MCF 10A (cell line): ENCODE data around the gene SAMD14. TPM values are rescaled to one million over a fixed set of nuclear protein-coding genes. Genes with fewer than 3 reads are reported as not detected.

Experiments
- BruUV-seq: library from RNA; stranded (reverse); fragments of 400-500 nt; replicated peaks from 2 replicates; lab custom pipeline; 2021; lab: Mats Ljungman, UMichigan
- CTCF ChIA-PET: fragments of 300-600 bp; sonication (Branson Sonifier 250); formaldehyde crosslinking; extraction: SDS; loops from one replicate; lab custom pipeline; 2021; ENCODE audit warnings: antibody characterized with exemption, inconsistent platforms; lab: Yijun Ruan, JAX
- POLR2A ChIA-PET: fragments of 300-600, 350-650 bp; sonication (Branson Sonifier 250); formaldehyde crosslinking; extraction: SDS; loops from one replicate; lab custom pipeline; 2020; ENCODE audit warnings: antibody characterized with exemption, inconsistent platforms; lab: Yijun Ruan, JAX
- DNase-seq: peaks from one replicate; pipeline ENCODE4 v3.0.0-alpha.2; 2018; ENCODE audit not compliant: unreplicated experiment
- H3K27ac Mint-ChIP-seq: one replicate; pipeline ENCODE4 v1.8.0; 2022; ENCODE audit warnings: mild to moderate bottlenecking, low read depth, mixed read lengths; ENCODE audit not compliant: unreplicated experiment
- H3K27me3 Mint-ChIP-seq: one replicate; pipeline ENCODE4 v1.8.0; 2022; ENCODE audit warnings: mixed read lengths; ENCODE audit not compliant: insufficient read depth, unreplicated experiment
- H3K36me3 Mint-ChIP-seq: one replicate; pipeline ENCODE4 v1.8.0; 2022; ENCODE audit warnings: mild to moderate bottlenecking, moderate library complexity, mixed read lengths; ENCODE audit not compliant: insufficient read depth, unreplicated experiment
- H3K4me1 Mint-ChIP-seq: one replicate; pipeline ENCODE4 v1.8.0; 2022; ENCODE audit warnings: mixed read lengths; ENCODE audit not compliant: insufficient read depth, unreplicated experiment
- H3K4me3 Mint-ChIP-seq: one replicate; pipeline ENCODE4 v1.8.0; 2022; ENCODE audit warnings: mild to moderate bottlenecking, moderate library complexity, mixed read lengths; ENCODE audit not compliant: unreplicated experiment
- H3K9me3 Mint-ChIP-seq: one replicate; pipeline ENCODE4 v1.8.0; 2022; ENCODE audit warnings: mixed read lengths; ENCODE audit not compliant: unreplicated experiment
- intact Hi-C: fragments of 100-400 bp; cut with micrococcal nuclease; formaldehyde crosslinking; loops from 2 replicates; pipeline ENCODE4 v1.14.1; 2022
- total RNA-seq: library from RNA; stranded (reverse); gene quantifications from 2 replicates; pipeline ENCODE4 v1.2.3, GENCODE V29; 2022
- TF ChIP-seq, protein P1 (sequence below): fragments of 200-600 bp; IDR thresholded peaks from one replicate; pipeline ENCODE4 v1.8.0; 2022; ENCODE audit warnings: antibody characterized with exemption, mild to moderate bottlenecking; ENCODE audit not compliant: unreplicated experiment

SAMD14 gene
- total RNA-seq, 1 experiment from 2014 or later, result 0.09 TPM

DNA sequence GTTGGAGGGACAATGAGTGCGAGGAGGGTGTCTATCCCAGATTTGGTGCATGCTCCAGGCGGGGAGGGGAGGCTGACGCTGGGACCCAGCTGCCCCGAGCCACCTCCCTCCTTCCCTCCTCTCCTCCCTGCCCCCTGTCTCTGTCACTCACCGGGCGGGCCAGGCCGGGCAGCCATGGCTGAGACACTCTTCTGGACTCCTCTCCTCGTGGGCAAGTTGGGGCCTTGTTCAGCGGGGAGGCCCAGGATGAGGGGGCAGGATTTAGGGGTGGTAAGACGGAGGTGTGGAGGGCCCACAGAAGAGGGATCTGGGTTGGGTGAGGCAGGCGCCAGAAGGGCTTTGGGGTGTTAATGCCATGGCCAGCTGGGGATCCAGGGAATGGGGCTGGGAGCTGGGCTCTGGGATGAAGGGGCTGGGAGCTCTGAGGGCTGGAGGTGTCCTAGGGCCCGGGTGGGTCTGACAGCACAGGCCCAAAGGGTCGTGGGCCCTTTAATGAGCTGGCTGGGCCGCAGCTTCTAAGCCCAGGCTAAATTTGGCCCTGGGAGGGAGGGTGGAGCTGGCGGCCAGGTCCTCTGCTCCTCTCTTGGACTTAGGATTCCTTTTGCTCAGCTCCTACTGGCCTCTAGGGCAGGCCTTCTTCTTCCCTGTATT lies 36.0 kb upstream of the SAMD14 start, which contains the start of gene SGCA:
TSS of gene SGCA (plus strand) at position 139 of the 651 bp plus-strand sequence. CDS start at position 175, 36 bp downstream.
- no TSS peak for BruUV-seq
- Mint-ChIP-seq H3K4me3 (no peak within 1 kb of the TSS), H3K27me3 (no peaks in the 10 kb centered on the region), H3K4me1 (peaks cover 16% of the 10 kb centered on the region), H3K9me3 (no peaks in the 10 kb centered on the region), H3K36me3 (peaks cover 5% of the 10 kb centered on the region), H3K27ac (no peak within 1 kb of the TSS)
- TF ChIP-seq, protein P1, sequence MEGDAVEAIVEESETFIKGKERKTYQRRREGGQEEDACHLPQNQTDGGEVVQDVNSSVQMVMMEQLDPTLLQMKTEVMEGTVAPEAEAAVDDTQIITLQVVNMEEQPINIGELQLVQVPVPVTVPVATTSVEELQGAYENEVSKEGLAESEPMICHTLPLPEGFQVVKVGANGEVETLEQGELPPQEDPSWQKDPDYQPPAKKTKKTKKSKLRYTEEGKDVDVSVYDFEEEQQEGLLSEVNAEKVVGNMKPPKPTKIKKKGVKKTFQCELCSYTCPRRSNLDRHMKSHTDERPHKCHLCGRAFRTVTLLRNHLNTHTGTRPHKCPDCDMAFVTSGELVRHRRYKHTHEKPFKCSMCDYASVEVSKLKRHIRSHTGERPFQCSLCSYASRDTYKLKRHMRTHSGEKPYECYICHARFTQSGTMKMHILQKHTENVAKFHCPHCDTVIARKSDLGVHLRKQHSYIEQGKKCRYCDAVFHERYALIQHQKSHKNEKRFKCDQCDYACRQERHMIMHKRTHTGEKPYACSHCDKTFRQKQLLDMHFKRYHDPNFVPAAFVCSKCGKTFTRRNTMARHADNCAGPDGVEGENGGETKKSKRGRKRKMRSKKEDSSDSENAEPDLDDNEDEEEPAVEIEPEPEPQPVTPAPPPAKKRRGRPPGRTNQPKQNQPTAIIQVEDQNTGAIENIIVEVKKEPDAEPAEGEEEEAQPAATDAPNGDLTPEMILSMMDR, result no peak
- ChIA-PET POLR2A (interaction anchor here (1.4 kb wide), 1 partner anchor 32 kb away, joined by 3 read pairs; no protein-coding TSS in a partner anchor), CTCF (interaction anchor here (0.6 to 2.4 kb wide), 5 partner anchors 31 to 132 kb away, joined by 3 to 8 read pairs (median 3); no protein-coding TSS in a partner anchor)
- DNase-seq, result no peak
- intact Hi-C loops, result no loop called here

DNA sequence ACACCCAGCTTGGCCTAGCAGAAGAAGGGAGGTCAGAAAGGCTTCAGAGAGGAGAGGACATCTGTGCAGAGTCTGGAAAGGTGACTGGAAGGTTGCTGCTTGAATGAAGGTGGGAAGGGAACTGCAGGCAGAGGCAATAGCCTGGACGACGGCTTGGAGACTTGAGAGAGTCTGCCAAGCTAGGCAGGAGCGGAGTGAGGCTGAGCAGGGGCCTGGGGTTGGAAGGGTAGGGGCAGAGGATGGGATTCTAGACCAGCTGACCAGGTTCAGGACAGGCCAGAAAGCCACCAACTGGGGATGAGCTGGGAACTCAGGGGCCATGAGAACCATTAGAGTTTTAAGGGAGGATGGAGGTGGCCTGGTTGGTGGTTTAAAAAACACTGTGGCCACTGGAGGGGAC lies 35.5 kb upstream of the SAMD14 start:
- CTCF ChIA-PET, result interaction anchor here (0.6 to 2.4 kb wide), 7 partner anchors 12 to 608 kb away, joined by 3 to 8 read pairs (median 3); no protein-coding TSS in a partner anchor
- BruUV-seq, result no TSS peak
- H3K4me1 Mint-ChIP-seq, result peaks cover 20% of the 10 kb centered on the region
- H3K27ac Mint-ChIP-seq, result no peak overlapping the region
- H3K27me3 Mint-ChIP-seq, result no peaks in the 10 kb centered on the region
- POLR2A ChIA-PET, result interaction anchor here (0.7 to 1.4 kb wide), 2 partner anchors 14 to 33 kb away, joined by 3 read pairs; no protein-coding TSS in a partner anchor
- TF ChIP-seq, protein P1, result no peak
- no peak for DNase-seq
- intact Hi-C loops, result no loop called here
- H3K36me3 Mint-ChIP-seq, result peaks cover 5% of the 10 kb centered on the region
- H3K4me3 Mint-ChIP-seq, result no peak overlapping the region
- H3K9me3 Mint-ChIP-seq, result no peaks in the 10 kb centered on the region

DNA sequence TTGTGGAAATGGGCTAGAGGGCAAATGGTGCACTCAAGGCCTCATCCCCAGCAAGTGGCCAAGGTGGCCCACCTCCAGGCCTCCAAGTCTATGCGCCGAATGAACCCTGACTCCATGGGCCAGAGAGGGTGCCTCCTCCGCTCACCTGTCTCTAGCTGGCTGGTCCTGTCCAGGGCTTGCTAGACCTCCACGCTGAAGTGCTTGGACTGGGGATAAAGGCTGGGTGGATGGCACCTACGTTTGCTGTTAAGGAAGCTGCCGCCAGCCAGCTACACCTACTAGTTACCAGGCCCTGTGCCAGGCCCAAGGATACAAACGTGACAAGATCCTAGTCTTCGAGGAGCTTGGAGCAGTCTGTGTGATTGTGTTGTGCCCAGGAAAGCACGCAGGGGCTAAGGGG lies 35.1 kb upstream of the SAMD14 start:
- CTCF ChIA-PET, result interaction anchor here (0.6 to 2.4 kb wide), 6 partner anchors 13 to 608 kb away, joined by 3 to 8 read pairs (median 3); no protein-coding TSS in a partner anchor
- no TSS peak for BruUV-seq
- intact Hi-C loops, result no loop called here
- no peak overlapping the region for H3K27ac Mint-ChIP-seq
- no peak overlapping the region for H3K4me3 Mint-ChIP-seq
- H3K36me3 Mint-ChIP-seq, result peaks cover 5% of the 10 kb centered on the region
- H3K4me1 Mint-ChIP-seq, result peaks cover 20% of the 10 kb centered on the region
- no peaks in the 10 kb centered on the region for H3K9me3 Mint-ChIP-seq
- H3K27me3 Mint-ChIP-seq, result no peaks in the 10 kb centered on the region
- POLR2A ChIA-PET, result interaction anchor here (0.7 to 1.4 kb wide), 2 partner anchors 14 to 33 kb away, joined by 3 read pairs; no protein-coding TSS in a partner anchor
- no peak for DNase-seq
- TF ChIP-seq, protein P1, result no peak

DNA sequence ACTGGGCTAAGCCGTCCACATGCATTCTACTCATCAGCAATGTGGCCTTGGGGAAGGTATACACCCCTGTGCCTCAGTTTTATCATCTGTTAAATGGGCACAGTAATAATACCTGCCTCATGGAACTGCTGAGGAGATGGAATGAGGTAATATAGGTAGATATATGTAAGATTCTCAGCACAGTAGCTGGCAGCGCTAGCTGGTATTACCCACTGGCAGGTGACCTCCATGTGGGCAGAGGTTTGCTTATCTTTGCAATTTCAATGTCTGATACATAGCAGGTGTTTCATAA lies 34.7 kb upstream of the SAMD14 start:
- H3K4me3 Mint-ChIP-seq, result no peak overlapping the region
- peaks cover 5% of the 10 kb centered on the region for H3K36me3 Mint-ChIP-seq
- no peaks in the 10 kb centered on the region for H3K9me3 Mint-ChIP-seq
- BruUV-seq, result no TSS peak
- H3K27me3 Mint-ChIP-seq, result no peaks in the 10 kb centered on the region
- H3K27ac Mint-ChIP-seq, result no peak overlapping the region
- intact Hi-C loops, result no loop called here
- H3K4me1 Mint-ChIP-seq, result peaks cover 20% of the 10 kb centered on the region
- no peak for DNase-seq
- POLR2A ChIA-PET, result no interaction called here
- TF ChIP-seq, protein P1, result no peak
- CTCF ChIA-PET, result interaction anchor here (1.5 to 2.4 kb wide), 2 partner anchors 32 to 70 kb away, joined by 4 to 8 read pairs; no protein-coding TSS in a partner anchor
